ENCODE results near the gene PDE4A. TPM values are rescaled to one million over a fixed set of nuclear protein-coding genes. Genes with fewer than 3 reads are reported as not detected.

The PDE4A gene
- total and polyA plus RNA-seq, 4 donors: 0.90 to 2.3 (median 1.3) TPM

- DNase-seq (ENCODE audit: low spot score): no peak
- TF ChIP-seq YY1 (IDR thresholded peaks at IDR 0.05) (no peak), EGR1 (IDR thresholded peaks at IDR 0.05; ENCODE audit: low read depth in 2 of 2) (peak in 1 of 2 donors; percentile 16), SP1 (IDR thresholded peaks at IDR 0.05) (peak; percentile 19), NR2F2 (IDR thresholded peaks at IDR 0.05) (peak; percentile 43)
- peak overlapping the region; percentile 94 to 99 (median 95) for H3K4me3 ChIP-seq (ENCODE audit: low read depth in 1 of 3, low read length in 3 of 3)
- WGBS: 4% methylated on average over 15 of the region's 15 CpGs
- H3K36me3 ChIP-seq (ENCODE audit: control insufficient read depth in 4 of 4, insufficient read depth in 3 of 4, low read depth in 1 of 4, low read length in 3 of 4): peaks cover 0 to 3% (median under 1%) of the 10 kb centered on the region in 4 donors
- H3K4me1 ChIP-seq (ENCODE audit: control insufficient read depth in 4 of 4, insufficient read depth in 4 of 4, low read length in 3 of 4): peaks cover 6 to 42% (median 26%) of the 10 kb centered on the region in 4 donors
- H3K27ac ChIP-seq (ENCODE audit: low read depth in 1 of 2, low read length in 2 of 2): peak overlapping the region; percentile 45 to 54
- H3K9ac ChIP-seq (ENCODE audit: low read depth in 1 of 2, low read length in 2 of 2): peak overlapping the region; percentile 96 to 97
- no peaks in the 10 kb centered on the region for H3K9me3 ChIP-seq (ENCODE audit: control insufficient read depth in 4 of 4, low read length in 3 of 4)
- no peaks in the 10 kb centered on the region for H3K27me3 ChIP-seq (ENCODE audit: control insufficient read depth in 4 of 4, insufficient read depth in 4 of 4, low read length in 3 of 4)
Measured at GRCh38 chr19:10402441-10403038, 17.8 kb upstream of the PDE4A start.

GRCh38 chr19:10403137-10404021, 17.0 kb upstream of the PDE4A start, which contains the start of gene CDC37:
Gene CDC37 (minus strand): TSS chr19:10403542. CDS start chr19:10403479, 63 bp downstream.
- Histone ChIP-seq H3K27ac (ENCODE audit: low read depth in 1 of 2, low read length in 2 of 2) (peak within 1 kb of the TSS; percentile 45 to 63), H3K36me3 (ENCODE audit: control insufficient read depth in 4 of 4, insufficient read depth in 3 of 4, low read depth in 1 of 4, low read length in 3 of 4) (no peaks in the 10 kb centered on the region), H3K4me3 (ENCODE audit: low read depth in 1 of 3, low read length in 3 of 3) (peak within 1 kb of the TSS; percentile 94 to 99 (median 95)), H3K27me3 (ENCODE audit: control insufficient read depth in 4 of 4, insufficient read depth in 4 of 4, low read length in 3 of 4) (no peaks in the 10 kb centered on the region), H3K9me3 (ENCODE audit: control insufficient read depth in 4 of 4, low read length in 3 of 4) (no peaks in the 10 kb centered on the region), H3K9ac (ENCODE audit: low read depth in 1 of 2, low read length in 2 of 2) (peak within 1 kb of the TSS; percentile 96 to 97), H3K4me1 (ENCODE audit: control insufficient read depth in 4 of 4, insufficient read depth in 4 of 4, low read length in 3 of 4) (peaks cover 6 to 42% (median 25%) of the 10 kb centered on the region in 4 donors)
- peak; percentile 99 for DNase-seq (ENCODE audit: low spot score)
- no peak for TF ChIP-seq CTCF (IDR thresholded peaks at IDR 0.05; ENCODE audit: low read depth, low read length, missing input control)
- no peak for TF ChIP-seq HNF4G (IDR thresholded peaks at IDR 0.05)
- TF ChIP-seq REST (IDR thresholded peaks at IDR 0.05): no peak
- no peak for TF ChIP-seq NR2F2 (IDR thresholded peaks at IDR 0.05)
- peak; percentile 69 for TF ChIP-seq YY1 (IDR thresholded peaks at IDR 0.05)
- TF ChIP-seq ATF3 (IDR thresholded peaks at IDR 0.05): no peak
- no peak for TF ChIP-seq JUND (IDR thresholded peaks at IDR 0.05)
- no peak for TF ChIP-seq RAD21 (IDR thresholded peaks at IDR 0.05)
- peak; percentile 38 for TF ChIP-seq SP1 (IDR thresholded peaks at IDR 0.05)
- no peak for TF ChIP-seq EGR1 (IDR thresholded peaks at IDR 0.05; ENCODE audit: low read depth in 2 of 2)
- TF ChIP-seq ZBTB33 (IDR thresholded peaks at IDR 0.05): no peak
- TF ChIP-seq MAX (IDR thresholded peaks at IDR 0.05): no peak
- no peak for TF ChIP-seq FOXA1 (IDR thresholded peaks at IDR 0.05)
- TF ChIP-seq GABPA (IDR thresholded peaks at IDR 0.05 in 1 of 2, conservative IDR thresholded peaks at IDR 0.05 in 1 of 2): peak; percentile 87 to 96
- WGBS: under 1% methylated on average over 69 of the region's 69 CpGs
